ENCODE measurements around the gene CFAP210. TPM values are rescaled to one million over a fixed set of nuclear protein-coding genes. Genes with fewer than 3 reads are reported as not detected.

The CFAP210 gene
- polyA plus RNA-seq, 1 experiment = not detected

DNA sequence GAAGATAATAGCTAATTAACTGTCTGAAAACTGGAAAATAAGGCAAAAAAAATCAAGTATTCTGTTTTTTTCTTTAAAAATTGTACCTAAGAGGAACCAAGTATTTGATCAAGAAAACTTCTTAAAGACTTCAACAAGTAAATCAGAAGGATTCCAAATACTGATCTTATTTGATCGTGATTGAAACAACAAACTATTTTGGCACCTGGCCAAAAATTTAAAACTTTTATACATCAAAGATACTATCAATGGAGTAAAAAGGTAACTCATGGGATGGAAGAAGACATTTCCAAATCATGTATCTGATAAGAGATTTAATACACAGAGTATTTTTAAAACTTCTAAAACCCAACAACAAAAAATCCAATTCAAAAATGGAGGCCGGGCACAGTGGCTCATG lies 46.7 kb downstream of the CFAP210 start:
- TF ChIP-seq, protein P1, sequence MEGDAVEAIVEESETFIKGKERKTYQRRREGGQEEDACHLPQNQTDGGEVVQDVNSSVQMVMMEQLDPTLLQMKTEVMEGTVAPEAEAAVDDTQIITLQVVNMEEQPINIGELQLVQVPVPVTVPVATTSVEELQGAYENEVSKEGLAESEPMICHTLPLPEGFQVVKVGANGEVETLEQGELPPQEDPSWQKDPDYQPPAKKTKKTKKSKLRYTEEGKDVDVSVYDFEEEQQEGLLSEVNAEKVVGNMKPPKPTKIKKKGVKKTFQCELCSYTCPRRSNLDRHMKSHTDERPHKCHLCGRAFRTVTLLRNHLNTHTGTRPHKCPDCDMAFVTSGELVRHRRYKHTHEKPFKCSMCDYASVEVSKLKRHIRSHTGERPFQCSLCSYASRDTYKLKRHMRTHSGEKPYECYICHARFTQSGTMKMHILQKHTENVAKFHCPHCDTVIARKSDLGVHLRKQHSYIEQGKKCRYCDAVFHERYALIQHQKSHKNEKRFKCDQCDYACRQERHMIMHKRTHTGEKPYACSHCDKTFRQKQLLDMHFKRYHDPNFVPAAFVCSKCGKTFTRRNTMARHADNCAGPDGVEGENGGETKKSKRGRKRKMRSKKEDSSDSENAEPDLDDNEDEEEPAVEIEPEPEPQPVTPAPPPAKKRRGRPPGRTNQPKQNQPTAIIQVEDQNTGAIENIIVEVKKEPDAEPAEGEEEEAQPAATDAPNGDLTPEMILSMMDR (IDR thresholded peaks at IDR 0.05; ENCODE audit: insufficient read depth, low read depth, low read length) = no peak
- Histone ChIP-seq H3K4me3 (ENCODE audit: low read depth, low read length) (no peak overlapping the region), H3K36me3 (ENCODE audit: control insufficient read depth, insufficient read depth, low read length) (no peaks in the 10 kb centered on the region), H3K27me3 (ENCODE audit: control insufficient read depth, insufficient read depth, low read length) (no peaks in the 10 kb centered on the region)
- ChIA-PET CTCF (no interaction called here), POLR2A (no interaction called here)
- no peak for DNase-seq (ENCODE audit: low read depth)

DNA sequence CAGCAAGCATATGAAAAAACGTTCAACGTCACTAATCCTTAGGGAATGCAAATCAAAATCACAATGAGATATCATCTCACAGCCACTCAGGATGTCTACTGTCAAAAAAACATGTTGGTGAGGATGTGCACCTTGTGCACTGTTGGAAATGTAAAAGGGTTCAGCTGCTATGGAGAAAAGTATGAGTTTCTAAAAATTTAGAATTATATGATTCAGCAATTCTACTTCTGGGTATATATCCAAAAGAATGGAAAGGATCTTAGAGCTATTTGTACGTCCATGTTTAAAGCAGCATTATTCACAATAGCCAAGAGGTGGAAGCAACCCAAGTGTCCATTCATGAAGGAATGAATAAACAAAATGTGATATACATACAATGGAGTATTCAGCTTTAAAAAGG lies 50.0 kb downstream of the CFAP210 start:
- H3K4me3 ChIP-seq (ENCODE audit: low read depth, low read length) = no peak overlapping the region
- CTCF ChIA-PET = interaction anchor here (0.8 kb wide), 1 partner anchor 16 kb away, joined by 4 read pairs; no protein-coding TSS in a partner anchor
- POLR2A ChIA-PET = no interaction called here
- TF ChIP-seq, protein P1 (IDR thresholded peaks at IDR 0.05; ENCODE audit: insufficient read depth, low read depth, low read length) = no peak
- no peaks in the 10 kb centered on the region for H3K27me3 ChIP-seq (ENCODE audit: control insufficient read depth, insufficient read depth, low read length)
- no peaks in the 10 kb centered on the region for H3K36me3 ChIP-seq (ENCODE audit: control insufficient read depth, insufficient read depth, low read length)
- no peak for DNase-seq (ENCODE audit: low read depth)

DNA sequence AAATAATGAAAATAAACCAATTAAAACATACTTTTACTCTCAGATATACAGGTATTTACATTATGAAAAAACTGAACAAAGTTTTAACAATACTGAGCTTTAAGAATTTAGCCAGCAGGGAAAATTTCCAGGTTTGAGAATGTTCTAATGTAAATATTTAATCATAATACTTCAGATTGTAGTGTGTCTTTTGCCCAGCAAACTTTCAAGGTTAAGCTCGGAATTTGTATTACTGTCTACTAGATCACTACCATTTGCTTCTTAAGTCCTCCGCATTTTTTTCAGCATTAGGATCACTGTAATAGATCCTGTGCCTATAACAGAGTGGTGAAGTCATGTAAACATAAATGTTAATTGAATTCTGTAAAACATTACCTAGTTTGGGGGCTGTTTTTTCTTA lies 52.7 kb downstream of the CFAP210 start:
- H3K4me3 ChIP-seq (ENCODE audit: low read depth, low read length) = no peak overlapping the region
- no peak for DNase-seq (ENCODE audit: low read depth)
- TF ChIP-seq, protein P1 (IDR thresholded peaks at IDR 0.05; ENCODE audit: insufficient read depth, low read depth, low read length) = no peak
- CTCF ChIA-PET = interaction anchor here (1.1 kb wide), 1 partner anchor 23 kb away, joined by 3 read pairs; no protein-coding TSS in a partner anchor
- POLR2A ChIA-PET = no interaction called here
- 0 out of 2 replicates have a peak, but pooled peaks cover 1% of the 10 kb centered on the region for H3K36me3 ChIP-seq (ENCODE audit: control insufficient read depth, insufficient read depth, low read length)
- no peaks in the 10 kb centered on the region for H3K27me3 ChIP-seq (ENCODE audit: control insufficient read depth, insufficient read depth, low read length)

DNA sequence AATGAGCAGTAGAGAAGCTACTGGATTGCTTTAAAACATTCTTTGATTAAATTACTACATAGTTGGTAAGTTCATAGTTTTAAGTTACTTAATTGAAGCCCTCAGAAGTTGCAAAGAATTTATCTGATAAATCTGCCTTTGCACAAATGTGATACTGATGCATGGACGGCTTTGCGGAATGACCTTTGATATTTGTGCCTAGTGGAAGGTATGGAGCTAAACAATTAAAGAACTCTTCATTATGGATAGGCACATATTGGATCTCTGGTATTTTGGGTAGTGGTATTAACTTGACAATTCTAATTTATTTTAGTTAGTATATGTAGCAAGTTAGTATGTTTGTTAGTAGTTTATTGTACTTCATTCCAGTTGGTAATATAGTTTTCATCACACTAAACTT lies 54.1 kb downstream of the CFAP210 start:
- Histone ChIP-seq H3K4me3 (ENCODE audit: low read depth, low read length) (no peak overlapping the region), H3K27me3 (ENCODE audit: control insufficient read depth, insufficient read depth, low read length) (no peaks in the 10 kb centered on the region), H3K36me3 (ENCODE audit: control insufficient read depth, insufficient read depth, low read length) (peaks cover 1% of the 10 kb centered on the region; the same call in 1 of the 2 replicates)
- DNase-seq (ENCODE audit: low read depth) = no peak
- POLR2A ChIA-PET = no interaction called here
- CTCF ChIA-PET = no interaction called here
- TF ChIP-seq, protein P1 (IDR thresholded peaks at IDR 0.05; ENCODE audit: insufficient read depth, low read depth, low read length) = no peak

DNA sequence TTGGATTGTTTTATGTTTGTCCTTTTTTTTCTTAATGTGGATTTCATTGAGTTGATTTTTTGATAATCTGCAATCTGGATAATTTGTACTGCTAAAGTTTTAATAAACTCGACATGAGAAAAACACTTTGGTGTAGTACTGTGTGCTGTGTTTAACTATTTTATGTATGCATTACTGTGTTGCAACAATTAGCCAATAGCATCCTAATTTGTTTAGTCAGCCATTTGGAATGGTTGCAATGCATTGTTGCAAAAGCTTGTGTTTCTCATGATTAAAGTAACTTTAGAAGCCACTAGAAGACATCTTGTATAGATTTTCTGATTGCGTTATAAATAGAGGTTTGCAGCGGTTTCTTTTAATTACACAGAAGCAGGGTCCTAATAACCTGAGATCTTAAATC lies 56.6 kb downstream of the CFAP210 start:
- peaks cover 3% of the 10 kb centered on the region for H3K36me3 ChIP-seq (ENCODE audit: control insufficient read depth, insufficient read depth, low read length)
- ChIA-PET POLR2A (no interaction called here), CTCF (no interaction called here)
- no peak overlapping the region for H3K4me3 ChIP-seq (ENCODE audit: low read depth, low read length)
- no peaks in the 10 kb centered on the region for H3K27me3 ChIP-seq (ENCODE audit: control insufficient read depth, insufficient read depth, low read length)
- peak; percentile 64 for DNase-seq (ENCODE audit: low read depth)
- TF ChIP-seq, protein P1 (IDR thresholded peaks at IDR 0.05; ENCODE audit: insufficient read depth, low read depth, low read length) = no peak

All from BJ (cell line).